ENCODE results near the gene PRRT4. TPM values are rescaled to one million over a fixed set of nuclear protein-coding genes. Genes with fewer than 3 reads are reported as not detected.

Gene PRRT4
- total and polyA plus RNA-seq, 9 of the 15 experiments (the other 6 are each of a cell fraction or from before 2014, with no cell fraction given), result not detected

DNA sequence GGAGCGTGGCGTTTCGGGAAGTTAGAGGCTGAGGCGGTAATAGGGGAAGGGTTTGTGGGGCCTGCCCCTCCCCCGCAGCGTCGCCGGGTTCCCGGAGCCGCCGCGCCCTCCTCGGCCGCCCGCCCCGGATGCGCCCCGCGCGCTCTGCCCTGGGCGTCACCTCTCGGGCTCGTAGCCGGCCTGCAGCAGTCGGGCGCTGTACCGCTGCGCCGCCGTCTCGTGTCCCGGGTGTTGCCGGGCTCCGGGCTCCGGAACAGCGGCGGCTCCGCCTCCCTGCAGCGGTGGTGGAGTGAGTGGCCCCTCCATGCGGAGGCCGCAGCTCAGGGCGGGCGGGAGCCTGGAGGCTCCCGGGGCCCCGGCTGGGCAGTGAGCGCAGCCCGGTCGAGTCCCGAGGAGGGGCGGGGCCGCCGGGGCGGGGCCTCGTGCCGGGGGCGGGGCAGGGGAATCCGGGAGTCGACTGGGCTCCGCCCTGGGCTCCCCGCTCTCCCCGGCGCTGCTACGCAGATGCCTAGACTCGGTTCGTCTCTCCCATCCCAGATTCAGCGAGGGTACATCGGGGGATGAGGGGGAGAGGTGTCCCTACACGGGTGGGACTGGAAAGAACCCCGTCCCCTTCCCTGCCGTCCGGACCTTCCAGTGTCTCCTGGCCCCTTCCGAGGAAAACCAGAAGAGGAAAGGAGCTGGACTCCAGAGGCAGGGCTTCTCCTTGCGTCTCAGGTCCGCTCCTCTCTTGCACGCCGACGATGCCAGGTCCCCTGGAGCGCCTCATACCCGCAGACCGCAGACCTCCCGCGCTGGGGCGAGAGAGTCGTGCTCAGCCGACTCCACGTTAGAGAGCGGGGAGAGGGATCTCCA, 48.3 kb upstream of the PRRT4 start, which contains the start of gene IMPDH1 (continued):
- TF ChIP-seq, protein P1, sequence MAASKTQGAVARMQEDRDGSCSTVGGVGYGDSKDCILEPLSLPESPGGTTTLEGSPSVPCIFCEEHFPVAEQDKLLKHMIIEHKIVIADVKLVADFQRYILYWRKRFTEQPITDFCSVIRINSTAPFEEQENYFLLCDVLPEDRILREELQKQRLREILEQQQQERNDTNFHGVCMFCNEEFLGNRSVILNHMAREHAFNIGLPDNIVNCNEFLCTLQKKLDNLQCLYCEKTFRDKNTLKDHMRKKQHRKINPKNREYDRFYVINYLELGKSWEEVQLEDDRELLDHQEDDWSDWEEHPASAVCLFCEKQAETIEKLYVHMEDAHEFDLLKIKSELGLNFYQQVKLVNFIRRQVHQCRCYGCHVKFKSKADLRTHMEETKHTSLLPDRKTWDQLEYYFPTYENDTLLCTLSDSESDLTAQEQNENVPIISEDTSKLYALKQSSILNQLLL (CRISPR knock-in tag; IDR thresholded peaks at IDR 0.05; ENCODE audit: borderline replicate concordance), result no peak
- TF ChIP-seq KDM1A (IDR thresholded peaks at IDR 0.05), result no peak
- TF ChIP-seq, protein P2, sequence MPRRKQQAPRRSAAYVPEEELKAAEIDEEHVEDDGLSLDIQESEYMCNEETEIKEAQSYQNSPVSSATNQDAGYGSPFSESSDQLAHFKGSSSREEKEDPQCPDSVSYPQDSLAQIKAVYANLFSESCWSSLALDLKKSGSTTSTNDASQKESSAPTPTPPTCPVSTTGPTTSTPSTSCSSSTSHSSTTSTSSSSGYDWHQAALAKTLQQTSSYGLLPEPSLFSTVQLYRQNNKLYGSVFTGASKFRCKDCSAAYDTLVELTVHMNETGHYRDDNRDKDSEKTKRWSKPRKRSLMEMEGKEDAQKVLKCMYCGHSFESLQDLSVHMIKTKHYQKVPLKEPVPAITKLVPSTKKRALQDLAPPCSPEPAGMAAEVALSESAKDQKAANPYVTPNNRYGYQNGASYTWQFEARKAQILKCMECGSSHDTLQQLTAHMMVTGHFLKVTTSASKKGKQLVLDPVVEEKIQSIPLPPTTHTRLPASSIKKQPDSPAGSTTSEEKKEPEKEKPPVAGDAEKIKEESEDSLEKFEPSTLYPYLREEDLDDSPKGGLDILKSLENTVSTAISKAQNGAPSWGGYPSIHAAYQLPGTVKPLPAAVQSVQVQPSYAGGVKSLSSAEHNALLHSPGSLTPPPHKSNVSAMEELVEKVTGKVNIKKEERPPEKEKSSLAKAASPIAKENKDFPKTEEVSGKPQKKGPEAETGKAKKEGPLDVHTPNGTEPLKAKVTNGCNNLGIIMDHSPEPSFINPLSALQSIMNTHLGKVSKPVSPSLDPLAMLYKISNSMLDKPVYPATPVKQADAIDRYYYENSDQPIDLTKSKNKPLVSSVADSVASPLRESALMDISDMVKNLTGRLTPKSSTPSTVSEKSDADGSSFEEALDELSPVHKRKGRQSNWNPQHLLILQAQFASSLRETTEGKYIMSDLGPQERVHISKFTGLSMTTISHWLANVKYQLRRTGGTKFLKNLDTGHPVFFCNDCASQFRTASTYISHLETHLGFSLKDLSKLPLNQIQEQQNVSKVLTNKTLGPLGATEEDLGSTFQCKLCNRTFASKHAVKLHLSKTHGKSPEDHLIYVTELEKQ (CRISPR knock-in tag; IDR thresholded peaks at IDR 0.05), result no peak
- TF ChIP-seq IRF2 (CRISPR knock-in tag; IDR thresholded peaks at IDR 0.05), result no peak
- TF ChIP-seq, protein P3, sequence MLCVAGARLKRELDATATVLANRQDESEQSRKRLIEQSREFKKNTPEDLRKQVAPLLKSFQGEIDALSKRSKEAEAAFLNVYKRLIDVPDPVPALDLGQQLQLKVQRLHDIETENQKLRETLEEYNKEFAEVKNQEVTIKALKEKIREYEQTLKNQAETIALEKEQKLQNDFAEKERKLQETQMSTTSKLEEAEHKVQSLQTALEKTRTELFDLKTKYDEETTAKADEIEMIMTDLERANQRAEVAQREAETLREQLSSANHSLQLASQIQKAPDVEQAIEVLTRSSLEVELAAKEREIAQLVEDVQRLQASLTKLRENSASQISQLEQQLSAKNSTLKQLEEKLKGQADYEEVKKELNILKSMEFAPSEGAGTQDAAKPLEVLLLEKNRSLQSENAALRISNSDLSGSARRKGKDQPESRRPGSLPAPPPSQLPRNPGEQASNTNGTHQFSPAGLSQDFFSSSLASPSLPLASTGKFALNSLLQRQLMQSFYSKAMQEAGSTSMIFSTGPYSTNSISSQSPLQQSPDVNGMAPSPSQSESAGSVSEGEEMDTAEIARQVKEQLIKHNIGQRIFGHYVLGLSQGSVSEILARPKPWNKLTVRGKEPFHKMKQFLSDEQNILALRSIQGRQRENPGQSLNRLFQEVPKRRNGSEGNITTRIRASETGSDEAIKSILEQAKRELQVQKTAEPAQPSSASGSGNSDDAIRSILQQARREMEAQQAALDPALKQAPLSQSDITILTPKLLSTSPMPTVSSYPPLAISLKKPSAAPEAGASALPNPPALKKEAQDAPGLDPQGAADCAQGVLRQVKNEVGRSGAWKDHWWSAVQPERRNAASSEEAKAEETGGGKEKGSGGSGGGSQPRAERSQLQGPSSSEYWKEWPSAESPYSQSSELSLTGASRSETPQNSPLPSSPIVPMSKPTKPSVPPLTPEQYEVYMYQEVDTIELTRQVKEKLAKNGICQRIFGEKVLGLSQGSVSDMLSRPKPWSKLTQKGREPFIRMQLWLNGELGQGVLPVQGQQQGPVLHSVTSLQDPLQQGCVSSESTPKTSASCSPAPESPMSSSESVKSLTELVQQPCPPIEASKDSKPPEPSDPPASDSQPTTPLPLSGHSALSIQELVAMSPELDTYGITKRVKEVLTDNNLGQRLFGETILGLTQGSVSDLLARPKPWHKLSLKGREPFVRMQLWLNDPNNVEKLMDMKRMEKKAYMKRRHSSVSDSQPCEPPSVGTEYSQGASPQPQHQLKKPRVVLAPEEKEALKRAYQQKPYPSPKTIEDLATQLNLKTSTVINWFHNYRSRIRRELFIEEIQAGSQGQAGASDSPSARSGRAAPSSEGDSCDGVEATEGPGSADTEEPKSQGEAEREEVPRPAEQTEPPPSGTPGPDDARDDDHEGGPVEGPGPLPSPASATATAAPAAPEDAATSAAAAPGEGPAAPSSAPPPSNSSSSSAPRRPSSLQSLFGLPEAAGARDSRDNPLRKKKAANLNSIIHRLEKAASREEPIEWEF (CRISPR knock-in tag; IDR thresholded peaks at IDR 0.05), result no peak
- no peak for TF ChIP-seq HIVEP1 (CRISPR knock-in tag; IDR thresholded peaks at IDR 0.05)
- no peak for TF ChIP-seq TAF9B (IDR thresholded peaks at IDR 0.05; ENCODE audit: partially characterized antibody)
- TF ChIP-seq GATAD2A (IDR thresholded peaks at IDR 0.05), result peak; percentile 71; the same call in 1 of the 2 replicates
- no peak for TF ChIP-seq RUNX1 (IDR thresholded peaks at IDR 0.05; ENCODE audit: low read depth)
- no peak for TF ChIP-seq CREBBP (IDR thresholded peaks at IDR 0.05; ENCODE audit: low read depth, low read length)
- TF ChIP-seq MTA1 (IDR thresholded peaks at IDR 0.05; ENCODE audit: borderline replicate concordance), result no peak; the same call in 1 of the 2 replicates
- TF ChIP-seq ZNF174 (CRISPR knock-in tag; IDR thresholded peaks at IDR 0.05), result no peak
- TF ChIP-seq MEF2A (IDR thresholded peaks at IDR 0.05; ENCODE audit: control insufficient read depth, low read depth, low read length), result no peak
- TF ChIP-seq, protein P4, sequence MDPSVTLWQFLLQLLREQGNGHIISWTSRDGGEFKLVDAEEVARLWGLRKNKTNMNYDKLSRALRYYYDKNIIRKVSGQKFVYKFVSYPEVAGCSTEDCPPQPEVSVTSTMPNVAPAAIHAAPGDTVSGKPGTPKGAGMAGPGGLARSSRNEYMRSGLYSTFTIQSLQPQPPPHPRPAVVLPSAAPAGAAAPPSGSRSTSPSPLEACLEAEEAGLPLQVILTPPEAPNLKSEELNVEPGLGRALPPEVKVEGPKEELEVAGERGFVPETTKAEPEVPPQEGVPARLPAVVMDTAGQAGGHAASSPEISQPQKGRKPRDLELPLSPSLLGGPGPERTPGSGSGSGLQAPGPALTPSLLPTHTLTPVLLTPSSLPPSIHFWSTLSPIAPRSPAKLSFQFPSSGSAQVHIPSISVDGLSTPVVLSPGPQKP (CRISPR knock-in tag; IDR thresholded peaks at IDR 0.05), result no peak
- TF ChIP-seq SIX5 (IDR thresholded peaks at IDR 0.05; ENCODE audit: borderline replicate concordance in 1 of 2, insufficient read depth in 1 of 2, low read depth in 1 of 2, low read length in 2 of 2), result no peak
- no peak for TF ChIP-seq PTTG1 (tag; IDR thresholded peaks at IDR 0.05; ENCODE audit: low read depth)
- no peak for TF ChIP-seq C11orf30 (IDR thresholded peaks at IDR 0.05; ENCODE audit: low read depth)

All from K562 (cell line).